Activated CD4-positive, CD25-positive, alpha-beta regulatory T cell treated with anti-CD3 and anti-CD28 coated beads, Interleukin-2, amount 50 U/mL, for 24 hours (primary cell): ENCODE results near the gene SLC9A5.
A peak's percentile ranks its signal among the peaks of the same experiment; 100 is the strongest.

Experiments
- ATAC-seq, 2 donors: fragments of 150-1000 bp; cut with Tn5 transposase; one replicate each; pipeline ENCODE4 v1.10.0; 2021; ENCODE audit warnings: mild to moderate bottlenecking in 1 of 2, moderate library complexity in 1 of 2

The SLC9A5 gene

GRCh38 chr16:67283039-67283825, 34.5 kb downstream of the SLC9A5 start:
- ATAC-seq, result no peak

- ATAC-seq, result no peak
Measured at GRCh38 chr16:67283826-67284555, 35.2 kb downstream of the SLC9A5 start.

GRCh38 chr16:67284699-67285646, 36.2 kb downstream of the SLC9A5 start:
- ATAC-seq, result peak in 1 of 2 donors; percentile 31

GRCh38 chr16:67286441-67287235, 37.9 kb downstream of the SLC9A5 start:
- ATAC-seq, result no peak

GRCh38 chr16:67287960-67288359, 39.2 kb downstream of the SLC9A5 start:
- no peak for ATAC-seq

GRCh38 chr16:67291461-67291860, 42.7 kb downstream of the SLC9A5 start:
- no peak for ATAC-seq

GRCh38 chr16:67294171-67294757, 45.5 kb downstream of the SLC9A5 start:
- ATAC-seq, result no peak

- no peak for ATAC-seq
Measured at GRCh38 chr16:67294938-67295361, 46.2 kb downstream of the SLC9A5 start.

- ATAC-seq, result no peak
Measured at GRCh38 chr16:67296420-67296819, 47.6 kb downstream of the SLC9A5 start.

GRCh38 chr16:67298277-67298676, 49.5 kb downstream of the SLC9A5 start:
- no peak for ATAC-seq

GRCh38 chr16:67299269-67299668, 50.5 kb downstream of the SLC9A5 start:
- no peak for ATAC-seq

- ATAC-seq, result no peak
Measured at GRCh38 chr16:67301080-67301782, 52.5 kb downstream of the SLC9A5 start.

GRCh38 chr16:67302076-67302475, 53.3 kb downstream of the SLC9A5 start:
- ATAC-seq, result no peak

GRCh38 chr16:67302970-67303369, 54.2 kb downstream of the SLC9A5 start:
- ATAC-seq, result no peak

- ATAC-seq, result no peak
Measured at GRCh38 chr16:67304020-67304419, 55.2 kb downstream of the SLC9A5 start.

GRCh38 chr16:67305216-67306071, 56.7 kb downstream of the SLC9A5 start:
- ATAC-seq, result no peak

- no peak for ATAC-seq
Measured at GRCh38 chr16:67310561-67310960, 61.8 kb downstream of the SLC9A5 start.

- peak; percentile 98 to 99 for ATAC-seq
Measured at GRCh38 chr16:67311607-67312488, 63.1 kb downstream of the SLC9A5 start.

GRCh38 chr16:67312719-67313118, 63.9 kb downstream of the SLC9A5 start:
- no peak for ATAC-seq
